ENCODE results near the gene TMEM184A.

The TMEM184A gene

DNA sequence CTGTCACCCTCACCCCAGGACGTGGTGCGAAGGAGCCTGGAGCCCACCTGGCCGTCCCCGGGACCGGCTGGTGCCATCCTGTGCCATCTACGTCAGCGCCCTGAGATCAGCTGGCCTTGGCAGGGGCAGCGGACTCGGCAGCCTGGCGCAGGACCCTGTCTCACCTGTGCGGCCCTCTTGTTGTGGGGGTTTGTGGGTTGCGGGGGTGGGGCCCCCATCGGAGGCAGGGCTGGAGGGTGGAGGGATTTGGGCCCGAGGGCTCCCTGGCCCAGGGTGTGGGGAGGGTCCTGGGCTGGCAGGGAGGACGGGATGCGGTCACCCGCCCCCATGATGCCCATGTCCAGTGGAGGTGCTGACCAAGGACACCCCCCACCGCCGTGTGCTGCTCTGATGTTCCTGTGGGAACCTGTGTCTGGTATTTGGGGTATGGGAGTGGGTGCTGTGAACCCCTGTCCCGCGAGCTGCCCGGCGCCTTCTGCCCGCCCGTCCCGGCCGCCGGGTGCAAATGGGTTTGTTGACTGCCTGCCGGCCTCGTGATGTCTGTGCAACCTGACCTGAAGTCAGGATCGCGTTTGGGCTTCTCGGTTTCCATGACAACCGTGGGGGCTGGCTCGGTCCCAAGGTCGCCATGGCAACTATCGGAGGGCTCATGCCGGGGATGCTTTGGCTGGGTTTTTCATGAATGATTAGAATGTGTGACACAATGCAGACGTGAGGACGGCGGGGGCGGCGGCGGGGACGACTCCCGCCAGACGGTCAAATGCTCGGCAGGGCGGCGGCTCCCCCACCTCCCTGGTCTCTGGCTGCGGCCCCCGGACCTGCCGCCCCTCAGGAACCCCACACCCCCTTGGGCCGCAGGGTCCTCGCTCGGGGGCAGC lies 18.2 kb downstream of the TMEM184A start:
- DNase-seq = no peak

GRCh38 chr7:1536743-1537534 lies 19.1 kb downstream of the TMEM184A start:
- DNase-seq = no peak

DNA sequence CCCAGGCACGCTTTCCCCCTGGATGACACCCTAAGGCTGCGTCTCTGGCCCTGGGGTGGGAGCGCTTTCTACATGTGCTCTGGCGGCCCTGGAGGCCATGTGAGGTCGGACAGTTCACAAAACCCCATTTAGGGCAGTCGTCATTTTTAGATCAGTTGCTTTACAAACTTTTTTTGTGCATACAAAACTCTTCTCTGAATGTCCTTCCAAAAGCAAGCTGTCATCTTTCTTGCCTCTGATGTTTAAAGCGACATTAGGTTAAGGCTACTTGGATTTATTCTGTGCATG lies 19.6 kb downstream of the TMEM184A start:
- DNase-seq = no peak

GRCh38 chr7:1535701-1536454 lies 20.1 kb downstream of the TMEM184A start:
- DNase-seq = no peak

DNA sequence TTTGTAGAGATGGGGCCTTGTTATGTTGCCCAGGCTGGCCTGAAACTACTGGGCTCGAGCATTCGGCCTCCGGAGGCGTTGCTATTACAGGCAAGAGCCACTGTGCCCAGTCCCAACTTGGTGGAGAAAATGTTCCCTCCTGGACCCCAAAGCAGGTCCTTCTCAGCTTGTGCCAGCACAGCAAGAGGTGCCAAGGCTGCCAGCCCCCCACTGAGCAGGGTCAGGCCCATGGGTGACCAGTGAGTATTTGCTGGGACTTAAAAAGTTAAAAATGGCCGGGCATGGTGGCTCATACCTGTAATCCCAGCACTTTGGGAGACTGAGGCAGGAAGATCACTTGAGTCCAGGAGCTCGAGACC lies 20.9 kb downstream of the TMEM184A start:
- DNase-seq = no peak

- no peak for DNase-seq
Measured at GRCh38 chr7:1534330-1535099, 21.5 kb downstream of the TMEM184A start.

- no peak for DNase-seq
Measured at GRCh38 chr7:1533547-1534329, 22.3 kb downstream of the TMEM184A start.

DNA sequence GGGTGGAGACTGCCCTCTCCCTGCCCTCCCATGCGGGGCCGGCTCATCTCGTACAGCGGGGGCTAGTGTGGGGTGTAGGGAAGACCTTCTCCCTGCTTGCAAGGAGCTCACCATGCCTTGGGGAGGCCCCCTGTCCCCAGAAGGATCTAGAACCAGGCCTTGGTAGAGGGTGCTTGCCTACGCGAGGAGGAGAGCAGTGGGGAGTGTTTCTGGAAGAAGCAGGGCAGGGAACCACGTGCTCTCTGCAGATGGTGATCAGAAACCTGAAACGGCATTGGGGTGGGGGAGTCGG lies 22.8 kb downstream of the TMEM184A start:
- DNase-seq = no peak

DNA sequence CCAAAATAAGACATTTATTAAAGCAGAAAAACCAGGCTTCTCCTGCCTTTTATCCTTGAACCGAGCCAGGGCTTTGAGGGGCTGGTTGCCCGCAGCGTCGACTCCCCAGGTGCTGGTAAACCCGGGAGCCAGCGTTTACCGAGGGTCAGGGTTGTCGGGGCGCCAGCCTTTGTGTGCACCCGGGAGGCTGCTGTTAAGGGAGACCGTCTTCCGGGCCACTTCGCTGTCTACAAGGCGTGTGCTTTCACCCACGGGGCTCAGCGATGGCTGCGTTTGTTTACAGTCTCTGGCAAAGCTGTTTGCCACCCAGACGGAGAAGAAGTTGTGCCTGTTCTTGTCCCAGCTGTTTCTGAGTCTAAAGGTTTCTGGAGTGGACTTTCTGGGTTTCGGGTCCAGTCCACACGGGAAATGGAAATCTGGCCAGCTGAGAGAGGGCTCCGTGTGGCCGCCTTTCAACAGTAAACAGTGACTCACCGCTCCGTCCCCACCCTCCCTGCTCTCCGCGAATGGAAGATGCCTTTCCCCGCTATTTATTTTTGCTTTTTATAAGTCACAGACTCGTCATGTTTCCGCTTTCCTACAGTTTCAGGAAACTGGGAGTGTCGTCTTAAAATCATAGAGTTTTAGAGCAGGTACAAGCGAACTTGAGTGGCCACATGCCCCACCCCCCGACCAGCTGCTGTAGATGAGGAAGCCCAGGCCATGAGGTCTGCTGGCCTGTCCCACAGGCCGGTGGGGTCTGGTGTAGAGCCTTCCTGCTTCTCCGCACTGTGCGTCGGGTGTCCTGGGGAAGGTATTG lies 23.4 kb downstream of the TMEM184A start:
- peak; percentile 74 for DNase-seq

- DNase-seq = peak; percentile 48
Measured at GRCh38 chr7:1531979-1532455, 24.0 kb downstream of the TMEM184A start.

DNA sequence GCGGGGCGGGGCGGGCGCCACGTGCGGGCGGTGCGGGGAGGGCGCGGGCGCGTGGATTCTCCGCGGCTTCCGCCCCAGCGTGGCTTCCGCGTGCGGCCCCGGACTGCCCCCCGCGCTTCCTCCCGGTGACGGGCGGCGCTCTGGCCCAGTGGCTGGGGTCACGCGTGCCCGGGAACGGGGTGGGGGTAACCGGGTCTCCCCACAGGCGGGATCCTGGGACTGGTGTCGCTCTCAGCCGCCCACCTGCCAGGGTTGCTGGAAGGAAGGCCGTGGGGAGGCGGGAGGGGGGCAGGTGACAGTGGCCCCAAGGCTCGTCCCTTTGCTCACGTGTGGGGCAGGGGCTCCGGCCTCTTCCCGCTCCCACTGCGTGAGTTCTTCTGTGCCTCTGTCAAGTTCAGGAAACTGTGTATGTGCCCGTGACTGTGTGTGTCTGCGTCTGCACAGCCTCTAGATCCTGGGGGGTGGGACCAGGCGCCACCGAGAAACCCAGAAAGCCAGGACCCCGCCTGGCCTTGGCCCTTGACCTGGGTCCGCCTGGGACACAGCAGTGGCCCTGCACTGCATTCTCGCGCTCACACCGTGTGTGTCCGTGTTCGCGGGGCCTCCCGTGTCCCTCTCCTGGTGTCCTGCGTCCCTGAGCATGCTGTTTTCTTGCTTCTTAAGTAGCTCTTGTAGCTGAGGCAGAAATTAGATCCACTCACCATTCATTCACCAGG lies 24.6 kb downstream of the TMEM184A start:
- DNase-seq = peak; percentile 70

- no peak for DNase-seq
Measured at GRCh38 chr7:1530946-1531262, 25.1 kb downstream of the TMEM184A start.

- DNase-seq = no peak
Measured at GRCh38 chr7:1529383-1530116, 26.5 kb downstream of the TMEM184A start.

DNA sequence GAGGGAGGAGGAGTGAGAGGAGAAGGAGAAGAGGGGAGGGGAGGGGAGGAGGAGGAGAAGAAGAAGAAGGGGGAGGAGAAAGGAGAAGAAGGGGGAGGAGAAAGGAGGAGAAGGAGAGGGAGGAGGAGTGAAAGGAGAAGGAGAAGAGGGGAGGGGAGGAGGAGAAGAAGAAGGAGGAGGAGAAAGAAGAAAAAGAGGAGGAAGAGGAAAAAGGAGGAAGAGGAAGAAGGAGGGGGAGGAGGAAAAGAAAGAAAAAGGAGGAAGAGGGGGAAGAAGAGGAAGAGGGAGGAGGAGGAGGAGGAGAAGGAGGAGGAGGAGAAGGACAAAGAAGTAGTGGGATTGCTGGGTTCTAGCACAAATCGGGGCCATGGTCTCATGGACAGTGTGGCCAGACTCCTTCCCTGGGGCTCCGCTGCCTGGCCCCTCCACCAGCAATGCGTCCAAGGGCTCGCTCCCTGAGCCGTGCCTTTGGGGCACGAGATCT lies 29.7 kb downstream of the TMEM184A start:
- no peak for DNase-seq

GRCh38 chr7:1525409-1525808 lies 30.6 kb downstream of the TMEM184A start:
- DNase-seq = no peak

GRCh38 chr7:1523844-1524243 lies 32.2 kb downstream of the TMEM184A start:
- no peak for DNase-seq

DNA sequence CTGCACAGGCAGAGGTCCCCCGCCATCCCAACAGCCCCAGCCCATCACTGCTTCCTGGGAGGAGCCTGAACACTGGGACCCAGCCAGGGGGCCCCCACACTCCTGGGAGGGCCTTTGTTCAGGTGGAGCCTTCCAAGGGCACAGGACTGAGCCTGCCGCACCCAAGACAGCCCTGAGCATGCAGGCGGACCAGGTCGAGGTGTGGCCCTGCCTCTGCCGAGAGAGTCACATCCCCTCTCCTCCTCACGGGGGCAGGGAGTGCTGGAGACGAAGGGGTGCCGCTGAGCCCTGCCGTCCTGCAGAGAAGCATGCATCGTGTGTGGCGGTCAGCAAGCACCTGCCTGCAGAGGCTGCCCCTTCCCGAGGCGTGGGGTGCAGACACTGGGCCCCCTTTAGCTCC lies 32.8 kb downstream of the TMEM184A start:
- DNase-seq = no peak

GRCh38 chr7:1521456-1521855 lies 34.5 kb downstream of the TMEM184A start:
- no peak for DNase-seq

DNA sequence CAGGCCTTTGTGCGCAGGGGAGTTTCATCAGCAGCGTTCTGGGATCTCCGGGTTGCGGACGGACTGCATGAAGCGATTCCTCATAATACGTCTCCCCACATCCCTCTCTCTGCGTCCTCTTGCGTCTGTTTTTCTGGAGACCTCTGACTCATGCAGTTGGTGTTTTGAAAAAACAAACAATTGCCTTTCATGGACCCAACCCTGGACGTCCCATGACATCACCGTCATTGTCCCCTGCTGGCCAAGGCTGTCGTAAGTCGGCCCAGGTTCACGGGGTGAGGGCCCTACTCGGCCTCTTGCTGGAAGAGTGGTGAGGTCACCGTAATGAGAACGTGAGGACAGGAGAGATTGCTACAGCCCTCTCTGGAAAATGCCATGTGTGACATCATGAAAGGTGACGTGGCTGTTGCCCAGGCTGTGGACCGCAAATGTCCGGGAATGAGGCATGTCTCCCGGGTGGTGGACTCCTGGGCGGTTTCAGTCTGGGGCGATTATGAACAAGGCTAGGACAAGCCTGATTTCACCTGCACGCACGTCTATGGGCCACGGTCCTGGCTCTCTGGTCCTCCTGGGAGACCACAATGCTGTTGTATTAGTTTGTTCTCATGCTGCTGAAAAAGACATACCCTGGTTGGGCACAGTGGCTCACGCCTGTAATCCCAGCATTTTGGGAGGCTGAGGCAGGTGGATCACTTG lies 35.3 kb downstream of the TMEM184A start:
- no peak for DNase-seq
